Bronchial epithelial cell (primary cell): ENCODE results near the gene ZCCHC18. TPM values are rescaled to one million over a fixed set of nuclear protein-coding genes. Genes with fewer than 3 reads are reported as not detected.

Experiments used
- DNase-seq: peaks from one replicate; pipeline ENCODE4 v3.0.0-alpha.2; 2010; ENCODE audit warnings: low read depth
- FAIRE-seq: peaks from 2 replicates; lab custom pipeline; 2011; peaks lifted over from hg19 to GRCh38; lab: Jason Lieb, UNC
- H3K27me3 ChIP-seq: 2 replicates; pipeline ENCODE4 v1.5.1; 2011; ENCODE audit warnings: low read length; ENCODE audit not compliant: control insufficient read depth, insufficient read depth
- H3K36me3 ChIP-seq: 2 replicates; pipeline ENCODE4 v1.5.1; 2011; ENCODE audit warnings: low read length; ENCODE audit not compliant: control insufficient read depth, insufficient read depth
- H3K4me3 ChIP-seq: 2 replicates; pipeline ENCODE4 v1.5.1; 2011; ENCODE audit warnings: mild to moderate bottlenecking, low read depth, low read length, control low read depth
- total RNA-seq: library from RNA; depleted of rRNA; stranded (reverse); fragments of >200 nt; gene quantifications from 2 replicates; pipeline ENCODE4 v1.2.1, GENCODE V29; 2014
- TF ChIP-seq, protein P1 (sequence below): IDR thresholded peaks from 2 replicates; pipeline ENCODE4 v1.5.1; 2011; ENCODE audit warnings: mild to moderate bottlenecking, moderate library complexity, low read length, control low read depth, inconsistent platforms; ENCODE audit not compliant: insufficient read depth, severe bottlenecking

The ZCCHC18 gene
- total RNA-seq, 1 donor from 2014 or later, result not detected

DNA sequence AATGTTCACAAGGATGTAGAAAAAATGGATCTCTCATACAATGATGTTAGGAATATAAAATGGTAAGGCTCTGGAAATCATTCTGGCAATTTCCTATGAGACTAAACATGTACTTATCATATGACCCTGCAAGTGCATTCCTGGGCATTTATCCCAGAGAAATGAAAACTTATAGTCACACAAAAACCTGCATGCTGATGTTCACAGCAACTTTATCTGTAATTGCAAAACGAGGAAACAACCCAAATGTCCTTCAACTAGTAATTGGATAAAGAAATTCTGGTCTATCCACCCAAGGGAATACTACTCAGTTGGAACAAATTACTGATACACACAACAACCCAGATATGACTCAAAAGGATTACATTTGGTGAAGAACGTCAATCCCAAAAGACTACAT, 14.5 kb downstream of the ZCCHC18 start:
- no peak for FAIRE-seq

DNA sequence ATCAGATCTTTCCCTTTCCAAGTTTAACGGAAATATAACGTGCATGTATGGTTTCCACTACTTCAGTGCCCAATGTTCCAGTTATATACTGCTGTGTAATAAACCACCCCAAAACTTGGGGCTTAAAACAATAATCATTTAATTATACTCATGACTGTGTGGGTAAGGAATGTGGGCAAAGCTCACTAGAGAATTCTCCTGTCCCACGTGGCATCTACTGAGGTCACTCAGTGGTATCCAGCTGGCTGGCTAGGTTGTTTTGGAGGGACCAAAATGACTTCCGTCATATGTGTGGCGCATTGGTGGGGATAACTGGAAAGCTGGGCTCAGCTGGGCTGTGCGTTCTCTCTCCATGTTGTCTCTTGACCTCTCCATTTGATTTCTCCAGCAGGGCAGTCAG, 18.5 kb downstream of the ZCCHC18 start:
- DNase-seq, result no peak
- no peak for FAIRE-seq
- Histone ChIP-seq H3K4me3 (no peak overlapping the region), H3K27me3 (no peaks in the 10 kb centered on the region), H3K36me3 (no peaks in the 10 kb centered on the region)
- TF ChIP-seq, protein P1, sequence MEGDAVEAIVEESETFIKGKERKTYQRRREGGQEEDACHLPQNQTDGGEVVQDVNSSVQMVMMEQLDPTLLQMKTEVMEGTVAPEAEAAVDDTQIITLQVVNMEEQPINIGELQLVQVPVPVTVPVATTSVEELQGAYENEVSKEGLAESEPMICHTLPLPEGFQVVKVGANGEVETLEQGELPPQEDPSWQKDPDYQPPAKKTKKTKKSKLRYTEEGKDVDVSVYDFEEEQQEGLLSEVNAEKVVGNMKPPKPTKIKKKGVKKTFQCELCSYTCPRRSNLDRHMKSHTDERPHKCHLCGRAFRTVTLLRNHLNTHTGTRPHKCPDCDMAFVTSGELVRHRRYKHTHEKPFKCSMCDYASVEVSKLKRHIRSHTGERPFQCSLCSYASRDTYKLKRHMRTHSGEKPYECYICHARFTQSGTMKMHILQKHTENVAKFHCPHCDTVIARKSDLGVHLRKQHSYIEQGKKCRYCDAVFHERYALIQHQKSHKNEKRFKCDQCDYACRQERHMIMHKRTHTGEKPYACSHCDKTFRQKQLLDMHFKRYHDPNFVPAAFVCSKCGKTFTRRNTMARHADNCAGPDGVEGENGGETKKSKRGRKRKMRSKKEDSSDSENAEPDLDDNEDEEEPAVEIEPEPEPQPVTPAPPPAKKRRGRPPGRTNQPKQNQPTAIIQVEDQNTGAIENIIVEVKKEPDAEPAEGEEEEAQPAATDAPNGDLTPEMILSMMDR, result no peak

More for the DNA sequence above, 14.5 kb downstream of the ZCCHC18 start:
- DNase-seq, result no peak
- Histone ChIP-seq H3K4me3 (no peak overlapping the region), H3K27me3 (no peaks in the 10 kb centered on the region), H3K36me3 (no peaks in the 10 kb centered on the region)
- TF ChIP-seq, protein P1, result no peak

DNA sequence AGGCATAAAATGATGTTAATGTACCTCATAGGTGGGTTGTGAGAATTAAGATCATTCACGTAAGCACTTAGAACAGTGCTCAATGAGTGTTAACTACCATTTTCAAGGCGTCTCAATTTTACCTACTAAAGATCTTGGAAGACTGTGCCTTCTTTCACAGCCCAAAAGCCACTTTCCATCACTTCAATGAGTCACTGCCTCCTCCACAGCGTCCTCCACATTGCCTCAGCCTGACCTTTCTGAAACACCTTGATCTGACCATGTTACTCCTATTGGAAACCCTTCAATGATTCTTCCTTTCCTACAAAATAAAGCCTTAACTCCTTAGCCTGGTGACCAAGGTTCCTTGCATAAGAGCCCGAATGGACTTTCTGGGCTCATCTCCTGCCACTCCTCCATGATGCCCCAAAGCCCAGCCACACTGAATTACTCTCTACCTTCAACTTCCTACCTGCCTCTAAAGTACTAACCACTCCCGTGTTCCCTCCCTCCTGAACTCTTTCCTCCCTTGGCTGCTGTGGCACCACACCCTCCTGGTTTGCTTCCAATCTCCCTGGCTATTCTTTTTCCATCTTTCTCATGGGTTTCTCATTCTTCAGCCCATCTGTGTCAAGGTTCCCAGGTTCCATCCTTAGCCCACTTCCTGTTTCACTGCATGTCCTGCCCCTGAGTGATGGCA, 22.4 kb downstream of the ZCCHC18 start:
- Histone ChIP-seq H3K27me3 (no peaks in the 10 kb centered on the region), H3K36me3 (no peaks in the 10 kb centered on the region), H3K4me3 (no peak overlapping the region)
- DNase-seq (no peak), FAIRE-seq (no peak)
- TF ChIP-seq, protein P1, result no peak

DNA sequence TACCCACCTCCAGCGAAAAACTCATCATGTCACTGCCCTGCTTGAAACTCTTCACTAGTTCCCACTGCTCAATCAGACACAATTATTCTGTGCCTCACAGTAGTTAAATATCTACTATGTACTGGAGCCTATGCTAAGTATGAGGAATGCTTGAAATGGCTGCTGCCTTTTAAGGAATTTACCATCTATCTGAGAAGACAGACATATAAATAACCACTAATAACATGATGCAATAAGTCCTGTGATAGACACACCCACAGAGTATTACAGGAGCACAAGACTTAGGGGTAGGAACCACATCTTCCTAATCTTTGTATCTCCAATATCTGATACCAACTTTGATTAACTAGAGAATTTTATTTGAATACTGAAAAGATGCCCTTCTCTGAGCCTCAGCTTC, 23.4 kb downstream of the ZCCHC18 start:
- FAIRE-seq (no peak), DNase-seq (no peak)
- Histone ChIP-seq H3K4me3 (no peak overlapping the region), H3K27me3 (no peaks in the 10 kb centered on the region), H3K36me3 (no peaks in the 10 kb centered on the region)
- TF ChIP-seq, protein P1, result no peak

DNA sequence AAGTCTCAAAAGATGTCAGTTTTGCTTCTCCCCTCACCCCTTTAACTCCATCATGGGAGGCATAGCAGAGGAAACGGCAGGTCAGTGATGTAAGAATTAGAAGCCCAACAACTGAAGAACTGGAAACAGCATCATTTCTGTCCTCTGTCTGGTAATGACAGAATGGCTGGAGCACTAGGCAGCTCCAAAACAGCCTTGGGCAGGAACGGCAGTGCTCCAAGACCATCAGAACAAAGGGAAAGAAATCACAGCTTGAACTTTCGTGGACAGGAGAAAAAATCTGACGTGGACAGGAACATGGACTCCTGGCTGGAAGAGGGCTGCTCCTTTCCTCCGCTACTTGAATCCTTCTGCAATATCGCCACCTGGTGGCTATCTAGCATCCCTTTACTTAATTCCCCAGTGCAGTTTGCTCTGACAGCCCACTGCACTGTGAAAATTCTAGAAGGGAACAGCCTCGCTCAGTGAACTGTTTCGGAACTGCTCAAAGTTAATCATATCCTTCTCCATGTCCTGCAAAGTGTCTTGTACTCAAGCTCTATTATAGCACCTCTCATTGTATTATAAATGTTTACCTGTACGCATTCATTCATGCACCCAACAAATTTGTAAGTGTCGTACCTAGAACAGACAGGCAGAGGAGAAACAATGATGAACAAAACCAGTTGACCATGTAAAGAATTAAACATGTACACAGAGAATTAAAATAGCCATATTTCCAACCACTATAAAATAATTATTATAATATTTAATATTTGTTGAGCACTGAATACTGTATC, 24.1 kb downstream of the ZCCHC18 start:
- Histone ChIP-seq H3K36me3 (no peaks in the 10 kb centered on the region), H3K27me3 (no peaks in the 10 kb centered on the region), H3K4me3 (no peak overlapping the region)
- peak; percentile 64 for DNase-seq
- TF ChIP-seq, protein P1, result peak; percentile 69
- FAIRE-seq, result peak; percentile 80
